ENCODE data around the gene UBE2E1. TPM values are rescaled to one million over a fixed set of nuclear protein-coding genes. Genes with fewer than 3 reads are reported as not detected.

The UBE2E1 gene
- total and polyA plus RNA-seq, 2 donors (not counting 1 experiment from before 2014, with no cell fraction given) = 46.7 to 63.7 TPM

- peaks cover 42% of the 10 kb centered on the region for H3K79me2 ChIP-seq (ENCODE audit: control insufficient read depth, insufficient read depth, low read length)
- H3K9me3 Mint-ChIP-seq (ENCODE audit: insufficient read depth) = no peaks in the 10 kb centered on the region
- peak overlapping the region; percentile 99 for H3K27ac Mint-ChIP-seq
- H3K27me3 ChIP-seq (replicated peaks in 1 of 4; ENCODE audit: control extremely low read depth in 1 of 4, control insufficient read depth in 3 of 4, insufficient read depth in 4 of 4, low read length in 3 of 4) = no peaks in the 10 kb centered on the region
- ChIA-PET POLR2A (interaction anchor here (0.6 to 2.3 kb wide), 12 partner anchors 9 to 714 kb away, joined by 3 to 35 read pairs (median 3); partner anchors contain the start of gene NR1D2), CTCF (interaction anchor here (0.6 to 2.5 kb wide), 8 partner anchors 17 to 82 kb away, joined by 3 to 11 read pairs (median 3); no protein-coding TSS in a partner anchor)
- peak overlapping the region; percentile 99 for H3K4me3 Mint-ChIP-seq
- peaks cover 39% of the 10 kb centered on the region for H4K20me1 ChIP-seq (ENCODE audit: control insufficient read depth, insufficient read depth, low read length, poor library complexity, severe bottlenecking)
- TF ChIP-seq CTCF (IDR thresholded peaks at IDR 0.05) = no peak
- no peak for TF ChIP-seq EZH2 (IDR thresholded peaks at IDR 0.05; ENCODE audit: borderline replicate concordance, insufficient read depth, low read depth, low read length, poor library complexity, severe bottlenecking)
- under 1% methylated on average over 45 of the region's 48 CpGs for WGBS (ENCODE audit: insufficient coverage)
- peak overlapping the region; percentile 85 to 94 for H3K27ac ChIP-seq (ENCODE audit: low read length in 2 of 2)
- ATAC-seq (ENCODE audit: low read depth) (peak; percentile 32), DNase-seq (no peak)
- peaks cover 33 to 35% of the 10 kb centered on the region in 2 donors for H3K4me1 ChIP-seq (ENCODE audit: control insufficient read depth in 2 of 2, insufficient read depth in 2 of 2, low read length in 2 of 2)
- peaks cover 5 to 37% of the 10 kb centered on the region in 2 experiments for H3K36me3 ChIP-seq (replicated peaks in 1 of 2; ENCODE audit: control extremely low read depth in 1 of 2, control insufficient read depth in 1 of 2, extremely low read depth in 1 of 2, insufficient read depth in 2 of 2, low read length in 1 of 2)
- intact Hi-C loops (cut with micrococcal nuclease) = loop anchor here (1.0 to 10.0 kb wide), 5 partner anchors 28 to 1748 kb away; partner anchors contain the start of genes TOP2B and UBE2E2
- H3K27me3 Mint-ChIP-seq = peaks cover 4% of the 10 kb centered on the region
- peaks cover 51% of the 10 kb centered on the region for H3K4me1 Mint-ChIP-seq
- H2AFZ ChIP-seq (ENCODE audit: insufficient read depth, low read depth, low read length, poor library complexity, severe bottlenecking) = peak overlapping the region; percentile 93
- no peaks in the 10 kb centered on the region for H3K9me3 ChIP-seq (ENCODE audit: control extremely low read depth in 1 of 3, control insufficient read depth in 2 of 3, insufficient read depth in 1 of 3, low read length in 2 of 3)
- peak overlapping the region; percentile 83 to 99 (median 99) for H3K4me3 ChIP-seq (ENCODE audit: control extremely low read depth in 1 of 5, extremely low read depth in 1 of 5, insufficient read depth in 1 of 5, low read depth in 2 of 5, low read length in 4 of 5)
- H3K9ac ChIP-seq (ENCODE audit: low read length) = peak overlapping the region; percentile 93
- H3K4me2 ChIP-seq (replicated peaks; ENCODE audit: low read depth, low read length, poor library complexity, severe bottlenecking) = peak overlapping the region; percentile 92
Measured at GRCh38 chr3:23916152-23916885, 110.6 kb downstream of the UBE2E1 start.

Measured in B cell (primary cell).